GM18498 (cell line): ENCODE data around the gene NEDD4L.
"Not testable (repeated sequence)": the region's sequence is repeated elsewhere in the genome, so short reads cannot be mapped to it uniquely, and the experiment has no call there.

ENCODE experiments used
- ATAC-seq: cut with Tn5 transposase; IDR thresholded peaks from one replicate; pipeline ENCODE4 v1.9.1; 2021; ENCODE audit warnings: mild to moderate bottlenecking, moderate library complexity; ENCODE audit not compliant: unreplicated experiment

Gene NEDD4L

GRCh38 chr18:58043491-58044369, at the start of gene NEDD4L:
TSS of gene NEDD4L (plus strand) at chr18:58044226. CDS start at chr18:58044661, 435 bp downstream.
- peak; percentile 77 for ATAC-seq

GRCh38 chr18:57995331-57995730, 48.7 kb upstream of the NEDD4L start:
- no peak for ATAC-seq

GRCh38 chr18:57996894-57997293, 47.1 kb upstream of the NEDD4L start:
- ATAC-seq: not testable (repeated sequence)

GRCh38 chr18:57997820-57998219, 46.2 kb upstream of the NEDD4L start:
- ATAC-seq: no peak

GRCh38 chr18:57998461-57998860, 45.6 kb upstream of the NEDD4L start:
- ATAC-seq: no peak

GRCh38 chr18:58004317-58004716, 39.7 kb upstream of the NEDD4L start:
- no peak for ATAC-seq

GRCh38 chr18:58005011-58005410, 39.0 kb upstream of the NEDD4L start:
- no peak for ATAC-seq

GRCh38 chr18:58005885-58006523, 38.0 kb upstream of the NEDD4L start:
- no peak for ATAC-seq

GRCh38 chr18:58009166-58009565, 34.9 kb upstream of the NEDD4L start:
- no peak for ATAC-seq

- ATAC-seq: no peak
Measured at GRCh38 chr18:58010265-58010664, 33.8 kb upstream of the NEDD4L start.

- no peak for ATAC-seq
Measured at GRCh38 chr18:58012356-58012755, 31.7 kb upstream of the NEDD4L start.

- no peak for ATAC-seq
Measured at GRCh38 chr18:58013241-58014211, 30.5 kb upstream of the NEDD4L start.

- peak; percentile 100 for ATAC-seq
Measured at GRCh38 chr18:58015065-58015780, 28.8 kb upstream of the NEDD4L start.

GRCh38 chr18:58017267-58017666, 26.8 kb upstream of the NEDD4L start:
- no peak for ATAC-seq

GRCh38 chr18:58020567-58021107, 23.4 kb upstream of the NEDD4L start:
- no peak for ATAC-seq

GRCh38 chr18:58021504-58021903, 22.5 kb upstream of the NEDD4L start:
- no peak for ATAC-seq

- no peak for ATAC-seq
Measured at GRCh38 chr18:58023108-58023507, 20.9 kb upstream of the NEDD4L start.

GRCh38 chr18:58024139-58024538, 19.9 kb upstream of the NEDD4L start:
- no peak for ATAC-seq

- no peak for ATAC-seq
Measured at GRCh38 chr18:58025205-58025604, 18.8 kb upstream of the NEDD4L start.

- no peak for ATAC-seq
Measured at GRCh38 chr18:58025733-58026132, 18.3 kb upstream of the NEDD4L start.
